Endometrial microvascular endothelial cells (primary cell): ENCODE results near the gene MUSK. TPM values are rescaled to one million over a fixed set of nuclear protein-coding genes. Genes with fewer than 3 reads are reported as not detected.

Experiments used
- in situ Hi-C: cut with HindIII; loops from 2 replicates; pipeline ENCODE4 v1.10.0; 2017; ENCODE audit warnings: low sequenced_read_pairs, low pct_unique_long_range_greater_than_20kb; ENCODE audit errors: inconsistent ontology term
- total RNA-seq: library from RNA; depleted of rRNA; stranded (reverse); fragments of >200 nt; gene quantifications from one replicate; pipeline ENCODE4 v1.2.3, GENCODE V29; 2015; ENCODE audit errors: inconsistent ontology term

Gene MUSK
- total RNA-seq, 1 donor from 2014 or later = not detected

DNA sequence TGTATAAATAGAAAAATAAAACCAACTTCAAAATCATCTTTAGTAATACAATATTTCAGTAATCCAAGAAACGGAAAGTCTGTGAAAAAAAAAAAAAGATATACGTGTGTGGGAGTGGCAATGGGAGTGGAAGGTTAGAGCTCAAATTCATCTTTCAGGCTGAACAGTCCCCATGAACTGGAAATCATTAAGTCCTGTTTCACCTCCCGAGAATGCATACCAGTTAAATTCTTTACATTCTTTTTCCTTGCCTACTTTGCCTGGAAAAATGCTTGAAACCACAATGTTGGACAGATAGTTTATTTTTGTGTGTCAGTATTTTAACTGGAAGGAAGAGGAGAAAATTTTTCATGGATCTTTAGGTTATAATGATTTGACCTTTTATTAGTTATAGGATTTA lies 166.8 kb downstream of the MUSK start:
- in situ Hi-C loops = no loop called here

DNA sequence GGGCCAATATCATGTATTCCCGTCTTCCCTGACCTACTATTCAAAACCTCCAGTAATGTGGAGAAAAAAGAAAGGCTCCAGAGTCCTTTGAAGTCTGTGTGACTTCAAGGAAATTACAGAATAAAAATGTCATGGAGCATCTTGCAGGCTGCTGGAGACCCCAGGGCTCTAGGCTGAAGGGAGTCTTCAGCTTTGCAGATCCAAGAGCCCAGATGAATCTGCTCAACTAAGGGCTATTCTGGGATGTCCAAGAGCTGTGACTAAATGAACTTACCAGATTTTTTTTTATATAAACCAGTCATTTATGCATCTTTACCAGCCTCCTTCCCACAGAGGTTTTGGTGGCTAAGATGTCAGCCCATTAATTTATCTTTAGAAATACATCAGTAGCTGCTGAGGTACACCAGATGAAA lies 167.3 kb downstream of the MUSK start:
- in situ Hi-C loops = no loop called here

DNA sequence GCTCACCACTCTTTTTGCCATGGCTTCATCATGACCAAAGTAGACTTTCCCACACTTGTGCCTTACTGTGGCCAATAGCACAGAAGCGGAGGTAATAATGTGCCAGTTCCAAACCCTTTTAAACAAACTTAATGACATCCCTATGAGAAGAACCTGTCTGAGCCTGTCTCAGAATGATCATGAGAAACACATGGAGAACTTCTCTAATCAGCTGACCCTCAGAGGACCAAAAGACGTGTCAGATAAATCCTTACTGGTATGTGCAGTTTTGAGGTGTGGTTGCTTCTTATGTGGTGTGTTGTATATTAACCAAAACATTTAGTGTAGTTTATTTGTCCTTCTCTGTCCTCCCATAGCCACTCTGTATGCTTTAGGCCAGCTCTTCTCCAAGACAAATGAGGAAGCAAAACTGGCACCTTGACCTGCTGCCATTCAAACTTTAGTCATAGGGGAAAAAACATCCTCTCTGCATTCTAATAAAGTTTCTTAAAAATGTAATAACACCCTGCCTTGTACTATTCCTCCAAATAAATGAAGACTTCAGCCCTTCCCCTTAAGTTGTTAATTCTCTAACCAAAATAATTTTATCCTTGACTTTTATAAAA lies 168.9 kb downstream of the MUSK start:
- in situ Hi-C loops = no loop called here

DNA sequence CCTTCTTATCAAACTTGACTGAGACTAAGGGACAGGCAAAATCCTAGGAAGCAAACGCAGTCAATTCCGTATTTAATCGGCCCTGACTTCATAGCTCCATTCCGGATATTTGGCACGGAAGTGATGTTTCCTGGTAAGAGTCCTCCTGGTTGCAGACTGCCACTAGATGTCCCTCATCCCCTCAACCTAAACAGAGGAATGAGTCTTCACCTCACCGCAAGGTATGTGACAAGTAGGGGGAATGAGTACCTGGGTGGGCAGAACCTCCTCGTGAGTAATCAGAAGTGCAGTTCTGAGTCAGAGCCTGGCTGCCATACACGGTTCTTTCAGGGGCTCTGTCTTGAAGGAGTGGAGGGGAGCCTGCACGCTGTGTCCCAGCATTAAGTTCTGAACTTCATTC lies 173.6 kb downstream of the MUSK start:
- in situ Hi-C loops = no loop called here

DNA sequence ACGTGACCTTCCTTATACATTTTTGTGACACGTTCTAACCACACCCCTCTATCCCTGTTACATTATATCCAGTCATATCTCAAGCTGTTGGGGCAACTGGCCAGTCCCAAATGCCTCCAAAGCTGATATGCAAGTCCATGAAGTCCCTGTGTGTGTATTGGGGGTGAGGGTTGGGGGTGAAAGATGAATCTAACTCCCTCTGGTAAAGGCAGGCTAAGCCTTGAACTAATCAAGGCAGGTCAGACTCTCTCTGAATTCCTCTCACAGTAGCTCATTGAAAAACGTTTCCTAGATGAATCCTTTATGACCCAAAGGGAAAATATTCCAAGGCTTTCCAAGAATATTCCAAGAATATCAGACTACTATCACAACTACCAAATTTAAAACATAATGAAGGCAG lies 174.4 kb downstream of the MUSK start:
- in situ Hi-C loops = no loop called here

DNA sequence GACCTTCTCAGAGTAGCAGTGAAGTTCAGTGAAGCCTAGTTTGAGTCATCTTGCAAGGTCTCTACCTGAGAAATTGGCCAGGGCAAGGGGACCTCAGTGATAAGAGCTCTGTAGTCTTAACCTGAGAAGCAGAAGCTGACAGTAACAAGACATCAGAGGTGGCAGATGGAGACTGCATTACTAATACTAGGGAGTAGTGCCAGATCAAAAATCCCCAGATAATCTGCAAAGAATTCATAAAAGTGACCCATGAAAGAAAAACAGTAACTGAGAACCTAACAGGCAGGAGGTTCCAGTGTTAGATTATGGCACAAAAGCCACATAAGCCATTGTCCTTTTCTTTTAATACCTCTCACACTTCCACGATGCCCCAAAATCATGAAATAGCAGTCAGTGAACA lies 175.5 kb downstream of the MUSK start:
- in situ Hi-C loops = no loop called here

DNA sequence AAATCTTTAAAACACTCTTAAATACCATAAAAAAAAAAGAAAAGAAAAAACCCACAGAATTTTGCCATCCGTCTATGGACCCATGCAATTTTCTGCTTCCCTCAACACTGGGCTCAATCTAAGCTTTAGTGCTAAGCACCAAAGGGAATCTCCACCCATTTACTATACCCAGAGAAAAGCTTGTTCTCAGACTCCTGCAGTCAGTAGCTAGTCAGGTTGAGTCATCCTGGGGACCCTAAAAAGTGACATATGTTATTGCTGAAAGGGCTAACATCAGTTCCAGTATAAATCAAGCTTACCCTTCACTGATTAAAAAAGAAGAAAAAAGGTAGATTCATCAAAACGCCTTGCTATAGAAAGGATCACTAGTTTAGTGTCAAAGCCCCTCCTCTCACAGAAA lies 177.6 kb downstream of the MUSK start:
- in situ Hi-C loops = no loop called here

DNA sequence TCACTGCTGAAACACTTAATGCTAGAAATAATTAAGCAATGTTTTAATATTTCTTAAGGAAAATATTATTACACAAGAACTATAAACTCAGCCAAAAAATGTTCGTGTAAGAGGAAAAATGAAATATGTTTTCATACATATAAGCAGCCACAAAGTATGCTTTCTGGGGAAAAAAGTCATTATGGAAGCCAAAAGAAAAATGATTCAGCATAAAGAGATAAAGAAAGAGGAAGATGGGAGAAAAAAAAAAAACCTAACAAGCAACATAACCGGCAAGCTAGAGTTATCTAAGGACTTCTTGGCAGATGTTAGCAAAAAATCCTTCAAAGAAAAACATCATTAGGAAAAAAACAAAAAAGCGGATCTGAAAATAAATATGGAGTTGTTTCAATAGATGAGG lies 179.1 kb downstream of the MUSK start:
- in situ Hi-C loops = no loop called here

DNA sequence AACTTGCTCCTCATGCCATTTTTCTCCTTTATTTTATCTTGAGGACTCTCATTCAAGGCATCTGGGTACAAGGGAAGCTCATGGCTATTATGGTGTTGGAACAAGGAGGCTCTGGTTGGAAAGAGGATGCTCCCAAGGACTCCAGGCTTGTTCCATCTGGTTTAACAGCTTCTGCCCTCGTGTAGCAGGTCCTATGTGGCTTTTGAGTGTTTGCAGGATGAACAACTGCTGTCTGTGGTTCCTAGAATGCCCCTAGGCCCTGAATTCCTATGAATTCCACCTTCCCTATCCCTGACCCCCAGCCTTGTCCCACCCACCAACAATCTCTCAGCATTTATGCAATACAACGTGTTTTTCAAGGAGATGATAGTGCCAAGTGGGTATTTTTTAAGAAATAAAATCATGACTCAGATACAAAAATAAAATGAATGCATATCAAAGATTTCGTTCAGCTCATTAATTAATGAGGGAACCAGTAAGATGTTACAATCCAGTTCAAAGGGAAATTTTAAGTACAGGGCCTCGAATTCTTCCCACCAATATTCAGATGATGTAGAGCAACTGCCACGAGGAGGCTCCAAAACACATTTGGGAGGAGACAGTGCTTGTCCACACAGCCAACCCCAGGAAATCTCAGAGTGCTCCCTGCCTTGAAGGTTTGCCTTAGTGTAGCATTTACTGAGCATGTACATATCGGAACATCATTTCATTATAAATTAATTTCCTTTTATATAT lies 182.0 kb downstream of the MUSK start:
- in situ Hi-C loops = no loop called here

Other genes with a start within 250 kb of the MUSK start
- gene SVEP1, start 89.0 kb upstream of the MUSK start, total RNA-seq = not detected